Uterus (tissue), 2 donors: ENCODE measurements around the gene PEX6.
A peak's percentile ranks its signal among the peaks of the same experiment; 100 is the strongest.

ENCODE experiments used
- POLR2A ChIP-seq, 2 donors: fragments of 450-650 bp; IDR thresholded peaks; one replicate each; pipeline ENCODE4 v1.6.1; 2016; ENCODE audit warnings: antibody characterized with exemption in 2 of 2, mild to moderate bottlenecking in 1 of 2, moderate library complexity in 1 of 2
- TF ChIP-seq, protein P1 (sequence below), 4 experiments: fragments of 200-600 bp in 2 of 4; fragments of 450-650 bp in 2 of 4; sonication (generic) in 2 of 4; IDR thresholded peaks; one replicate each; pipeline ENCODE4 v1.5.1; 2016 to 2019; ENCODE audit warnings: antibody characterized with exemption in 4 of 4, mild to moderate bottlenecking in 2 of 4, moderate library complexity in 1 of 4

DNA sequence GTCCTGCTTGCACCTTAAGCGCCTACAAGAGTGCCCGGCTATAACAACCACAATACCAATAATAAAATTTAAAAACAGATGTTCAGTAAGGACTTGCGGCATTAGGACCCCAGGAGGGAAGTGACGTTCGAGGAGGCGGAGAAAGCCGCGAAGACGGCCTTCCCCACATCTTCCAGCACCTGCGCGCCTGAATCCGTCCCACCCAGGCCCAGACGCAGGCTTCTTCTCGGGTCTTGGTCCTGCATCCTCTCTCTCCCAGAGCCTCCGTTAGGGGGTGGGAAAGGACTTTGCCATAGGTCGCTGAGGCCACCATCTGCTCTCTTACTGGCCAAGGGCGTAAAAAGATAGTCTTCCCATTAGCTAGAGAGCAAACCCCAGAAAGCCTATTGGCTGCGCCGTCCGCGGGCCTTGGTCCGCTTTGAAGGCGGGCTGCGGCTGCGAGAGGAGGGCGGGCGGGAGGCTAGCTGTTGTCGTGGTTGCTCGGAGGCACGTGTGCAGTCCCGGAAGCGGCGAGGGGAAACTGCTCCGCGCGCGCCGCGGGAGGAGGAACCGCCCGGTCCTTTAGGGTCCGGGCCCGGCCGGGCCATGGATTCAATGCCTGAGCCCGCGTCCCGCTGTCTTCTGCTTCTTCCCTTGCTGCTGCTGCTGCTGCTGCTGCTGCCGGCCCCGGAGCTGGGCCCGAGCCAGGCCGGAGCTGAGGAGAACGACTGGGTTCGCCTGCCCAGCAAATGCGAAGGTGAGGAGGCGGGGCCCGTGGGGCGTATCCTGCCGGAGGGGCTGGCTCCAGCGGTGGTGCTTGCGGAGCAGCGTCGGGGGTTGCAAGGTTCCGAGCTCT lies 49.8 kb downstream of the PEX6 start, which contains the start of gene CNPY3:
- TF ChIP-seq, protein P1, sequence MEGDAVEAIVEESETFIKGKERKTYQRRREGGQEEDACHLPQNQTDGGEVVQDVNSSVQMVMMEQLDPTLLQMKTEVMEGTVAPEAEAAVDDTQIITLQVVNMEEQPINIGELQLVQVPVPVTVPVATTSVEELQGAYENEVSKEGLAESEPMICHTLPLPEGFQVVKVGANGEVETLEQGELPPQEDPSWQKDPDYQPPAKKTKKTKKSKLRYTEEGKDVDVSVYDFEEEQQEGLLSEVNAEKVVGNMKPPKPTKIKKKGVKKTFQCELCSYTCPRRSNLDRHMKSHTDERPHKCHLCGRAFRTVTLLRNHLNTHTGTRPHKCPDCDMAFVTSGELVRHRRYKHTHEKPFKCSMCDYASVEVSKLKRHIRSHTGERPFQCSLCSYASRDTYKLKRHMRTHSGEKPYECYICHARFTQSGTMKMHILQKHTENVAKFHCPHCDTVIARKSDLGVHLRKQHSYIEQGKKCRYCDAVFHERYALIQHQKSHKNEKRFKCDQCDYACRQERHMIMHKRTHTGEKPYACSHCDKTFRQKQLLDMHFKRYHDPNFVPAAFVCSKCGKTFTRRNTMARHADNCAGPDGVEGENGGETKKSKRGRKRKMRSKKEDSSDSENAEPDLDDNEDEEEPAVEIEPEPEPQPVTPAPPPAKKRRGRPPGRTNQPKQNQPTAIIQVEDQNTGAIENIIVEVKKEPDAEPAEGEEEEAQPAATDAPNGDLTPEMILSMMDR (IDR thresholded peaks at IDR 0.05) = peak in 3 of 4 experiments; percentile 8 to 29 (median 14)
- peak in 1 of 2 donors; percentile 56 for TF ChIP-seq POLR2A (IDR thresholded peaks at IDR 0.05)
